Measurements from ENCODE around the gene SLC6A18.
"Not testable (repeated sequence)": the region's sequence is repeated elsewhere in the genome, so short reads cannot be mapped to it uniquely, and the experiment has no call there.

The SLC6A18 gene

DNA sequence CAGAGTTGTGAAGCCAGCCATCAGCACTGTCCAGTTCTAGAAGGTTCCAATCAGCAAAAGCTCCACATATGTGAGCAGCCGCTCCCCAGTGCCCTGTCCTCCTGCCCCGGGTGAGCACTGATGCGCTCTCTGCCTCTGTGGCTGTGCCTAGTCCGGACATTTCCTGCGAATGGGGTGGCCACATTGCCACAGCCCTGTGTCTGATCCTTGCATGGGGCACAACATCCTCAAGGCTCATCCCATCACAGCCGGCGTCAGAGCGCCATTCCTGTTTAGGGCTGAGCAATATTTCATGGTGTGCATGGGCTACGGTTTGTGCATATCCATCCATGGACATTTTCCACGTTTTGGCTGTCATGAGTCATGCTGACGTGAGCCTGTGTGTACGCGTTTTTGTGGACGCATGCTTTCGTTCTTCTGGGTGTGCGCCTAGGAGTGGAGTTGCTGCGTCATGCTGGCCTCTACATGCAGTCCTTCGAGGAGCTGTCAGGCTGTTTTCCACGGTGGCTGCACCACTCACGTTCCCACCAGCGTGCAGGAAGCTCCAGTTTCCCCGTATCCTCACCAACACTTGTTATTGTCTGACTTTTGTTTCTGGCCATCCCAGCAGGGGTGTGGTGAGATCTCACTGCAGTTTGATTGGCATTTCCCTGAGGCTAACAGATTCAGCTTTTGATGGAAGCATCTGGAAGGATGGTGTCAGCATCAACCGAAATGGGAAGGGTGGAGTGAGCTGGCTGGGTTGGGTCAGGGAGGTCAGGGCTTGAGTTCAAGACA, 9.7 kb upstream of the SLC6A18 start:
- no peak for DNase-seq (ENCODE audit: low read depth in 1 of 2, low spot score in 1 of 2)

DNA sequence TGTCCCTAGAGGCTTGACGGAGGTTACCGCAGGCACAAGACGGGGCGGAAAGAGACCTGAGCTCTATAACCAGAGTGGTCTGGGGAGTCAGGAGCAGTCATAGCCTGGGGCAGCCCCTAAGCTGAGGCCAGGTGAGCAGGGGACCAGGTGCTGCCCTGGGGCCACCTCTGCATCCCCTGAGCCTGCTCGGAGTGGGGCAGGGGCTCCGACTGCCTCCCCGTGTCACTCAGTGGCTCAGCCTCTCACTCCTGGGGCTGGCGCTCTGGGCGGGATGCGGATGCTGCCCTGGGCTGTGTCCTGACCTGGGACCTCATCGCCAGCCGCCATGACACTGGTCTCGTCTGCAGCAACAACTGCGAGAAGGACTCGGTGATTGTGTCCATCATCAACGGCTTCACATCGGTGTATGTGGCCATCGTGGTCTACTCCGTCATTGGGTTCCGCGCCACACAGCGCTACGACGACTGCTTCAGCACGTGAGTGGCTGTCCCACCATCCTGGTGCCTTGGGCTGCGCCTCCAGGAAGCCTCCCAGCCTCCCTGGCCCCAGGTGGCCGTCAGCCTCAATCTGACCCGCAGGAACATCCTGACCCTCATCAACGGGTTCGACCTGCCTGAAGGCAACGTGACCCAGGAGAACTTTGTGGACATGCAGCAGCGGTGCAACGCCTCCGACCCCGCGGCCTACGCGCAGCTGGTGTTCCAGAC, 8.8 kb upstream of the SLC6A18 start:
- no peak for DNase-seq (ENCODE audit: low read depth in 1 of 2, low spot score in 1 of 2)

DNA sequence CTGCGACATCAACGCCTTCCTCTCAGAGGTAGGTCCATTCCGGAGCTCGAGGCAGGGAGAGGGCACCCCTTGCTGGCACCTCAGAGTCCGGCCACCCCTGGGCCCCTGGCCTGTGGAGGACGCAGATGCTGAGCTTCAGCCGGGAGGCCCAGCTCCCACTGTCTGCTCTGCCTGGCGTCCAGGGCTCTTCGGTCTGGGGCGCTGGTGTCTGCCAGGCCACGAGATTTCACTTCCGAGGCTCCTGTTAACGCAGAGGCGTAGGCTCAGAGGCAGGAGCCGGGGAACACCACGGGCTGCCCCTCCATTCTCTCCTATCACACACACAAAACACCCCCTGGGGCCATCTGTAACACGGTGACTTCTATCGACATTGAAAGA, 8.3 kb upstream of the SLC6A18 start:
- DNase-seq (ENCODE audit: low read depth in 1 of 2, low spot score in 1 of 2), result no peak

DNA sequence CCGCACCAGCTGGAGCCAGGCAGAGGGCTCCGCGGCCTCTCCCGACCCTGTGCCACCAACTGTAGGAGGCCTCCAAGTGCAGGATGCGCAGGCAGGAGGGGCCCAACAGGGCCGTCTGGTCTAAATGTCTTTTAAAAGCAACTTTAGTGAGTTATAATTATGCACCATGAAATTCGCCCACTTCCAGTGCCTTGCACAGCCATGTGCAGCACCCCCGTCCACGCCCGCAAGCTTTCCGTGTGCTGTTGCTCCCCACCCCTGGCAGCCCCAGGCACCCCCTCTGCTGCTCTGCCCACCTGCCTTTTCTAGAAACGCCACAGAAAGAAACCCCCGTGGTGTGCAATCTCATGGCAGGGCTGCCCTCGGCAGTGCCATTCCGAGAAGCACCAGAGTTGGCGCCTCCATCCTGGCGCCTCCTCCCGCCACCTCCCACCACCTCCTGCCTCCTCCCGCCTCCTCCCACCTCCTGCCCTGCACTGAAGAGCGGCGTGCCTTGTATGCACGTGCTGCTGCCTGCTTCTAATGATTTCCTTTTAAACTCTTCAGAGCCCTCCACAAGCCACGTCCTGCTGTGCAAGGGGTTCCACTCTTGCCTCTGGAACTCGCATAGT, 7.5 kb upstream of the SLC6A18 start:
- no peak for DNase-seq (ENCODE audit: low read depth in 1 of 2, low spot score in 1 of 2)

DNA sequence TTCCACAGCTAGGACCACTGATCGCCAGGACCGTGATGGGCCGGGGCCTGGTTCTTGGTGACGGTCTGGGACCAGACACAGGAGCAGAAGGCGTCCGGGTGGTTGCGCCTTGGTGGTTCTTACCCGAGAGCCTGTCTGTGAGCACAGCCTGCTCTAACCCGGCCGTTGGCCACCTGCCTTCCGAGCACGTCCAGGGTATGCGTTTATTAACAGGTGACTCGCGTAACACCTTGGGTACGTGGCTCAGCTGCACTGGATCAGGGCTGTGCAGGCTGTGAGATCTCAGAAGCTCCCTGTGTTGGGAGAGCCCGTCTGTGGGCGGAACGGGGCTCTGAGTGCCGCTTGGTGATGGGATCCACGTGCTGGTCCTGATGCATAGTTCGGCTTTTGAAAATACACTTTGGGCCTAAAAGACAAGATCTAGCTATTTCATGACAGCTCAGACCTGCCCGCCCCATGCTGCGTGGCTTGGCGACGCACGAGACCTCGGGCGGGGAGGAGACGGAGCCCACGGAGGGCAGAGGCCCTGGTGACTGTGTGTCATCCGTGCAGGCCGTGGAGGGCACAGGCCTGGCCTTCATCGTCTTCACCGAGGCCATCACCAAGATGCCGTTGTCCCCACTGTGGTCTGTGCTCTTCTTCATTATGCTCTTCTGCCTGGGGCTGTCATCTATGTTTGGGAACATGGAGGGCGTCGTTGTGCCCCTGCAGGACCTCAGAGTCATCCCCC, 6.7 kb upstream of the SLC6A18 start:
- DNase-seq (ENCODE audit: low read depth in 1 of 2, low spot score in 1 of 2), result no peak

DNA sequence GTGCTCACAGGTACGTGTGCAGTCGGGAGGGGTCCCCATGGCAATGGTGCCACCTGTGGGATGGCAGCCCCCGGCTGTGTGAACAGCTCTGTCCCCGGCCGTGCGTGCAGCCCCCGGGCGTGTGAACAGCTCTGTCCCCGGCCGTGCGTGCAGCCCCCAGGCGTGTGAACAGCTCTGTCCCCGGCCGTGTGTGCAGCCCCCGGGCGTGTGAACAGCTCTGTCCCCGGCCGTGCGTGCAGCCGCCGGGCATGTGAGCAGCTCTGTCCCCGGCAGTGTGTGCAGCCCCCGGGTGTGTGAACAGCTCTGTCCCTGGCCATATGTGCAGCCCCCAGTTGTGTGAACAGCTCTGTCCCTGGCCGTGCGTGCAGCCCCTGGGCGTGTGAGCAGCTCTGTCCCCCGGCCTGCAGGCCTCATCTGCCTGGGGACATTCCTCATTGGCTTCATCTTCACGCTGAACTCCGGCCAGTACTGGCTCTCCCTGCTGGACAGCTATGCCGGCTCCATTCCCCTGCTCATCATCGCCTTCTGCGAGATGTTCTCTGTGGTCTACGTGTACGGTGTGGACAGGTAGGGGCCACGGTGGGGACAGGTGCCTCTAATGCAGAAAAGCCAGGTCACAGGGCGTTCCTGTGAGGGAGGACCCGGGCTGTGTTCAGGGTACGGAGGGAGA, 5.9 kb upstream of the SLC6A18 start:
- no peak for DNase-seq (ENCODE audit: low read depth in 1 of 2, low spot score in 1 of 2)

DNA sequence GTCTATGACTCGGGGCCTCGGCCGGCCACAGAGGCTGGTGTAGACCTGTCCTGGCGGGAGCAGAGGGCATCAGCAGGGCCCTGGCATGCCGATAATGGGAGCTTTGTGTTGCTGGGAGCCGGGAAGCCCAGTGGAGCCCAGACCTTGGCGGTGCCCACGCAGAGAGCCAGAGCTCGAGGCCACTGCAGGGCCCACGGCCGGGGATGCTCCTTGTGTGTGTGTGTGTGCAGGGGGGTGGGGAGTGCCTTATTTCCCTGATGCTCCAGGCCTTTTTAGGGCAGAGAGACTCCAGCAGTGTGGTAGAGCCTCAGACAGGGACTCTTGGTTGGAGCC, 5.4 kb upstream of the SLC6A18 start:
- no peak for DNase-seq (ENCODE audit: low read depth in 1 of 2, low spot score in 1 of 2)

DNA sequence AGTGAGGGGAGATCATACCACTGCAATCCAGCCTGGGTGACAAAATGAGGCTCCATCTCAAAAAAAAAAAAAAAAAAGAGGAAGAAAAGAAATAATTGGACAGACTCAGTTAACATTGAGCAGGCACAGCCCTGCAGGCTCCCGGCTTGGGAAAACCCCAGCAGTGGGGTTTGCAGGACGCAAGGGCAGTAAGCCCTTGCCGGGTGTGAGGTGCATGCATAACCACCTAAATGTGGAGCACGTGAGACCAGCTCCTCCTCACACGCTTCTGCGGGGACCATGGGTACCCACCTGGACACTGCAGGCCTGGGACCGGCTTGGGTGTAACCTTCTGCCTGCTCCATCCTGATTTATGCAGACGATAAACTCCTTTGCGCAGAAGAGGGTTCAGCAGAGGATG, 4.8 kb upstream of the SLC6A18 start:
- DNase-seq (ENCODE audit: low read depth in 1 of 2, low spot score in 1 of 2), result no peak

DNA sequence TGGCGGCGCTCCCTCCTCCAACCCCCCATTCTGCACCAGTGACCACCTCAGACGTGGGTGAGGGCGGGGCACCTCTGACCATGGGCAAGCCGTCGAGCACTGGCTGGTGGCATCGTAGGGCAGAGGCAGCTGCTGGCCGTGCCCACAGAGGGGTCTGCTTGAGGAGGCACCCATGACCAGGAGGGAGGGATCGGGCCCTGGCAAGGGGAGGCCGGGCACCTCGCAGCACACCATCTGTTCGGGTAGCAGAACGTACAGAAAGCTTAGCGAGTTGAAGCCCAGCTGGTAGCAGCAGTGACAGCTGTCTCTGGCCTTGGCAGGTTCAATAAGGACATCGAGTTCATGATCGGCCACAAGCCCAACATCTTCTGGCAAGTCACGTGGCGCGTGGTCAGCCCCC, 4.3 kb upstream of the SLC6A18 start:
- DNase-seq (ENCODE audit: low read depth in 1 of 2, low spot score in 1 of 2), result no peak

DNA sequence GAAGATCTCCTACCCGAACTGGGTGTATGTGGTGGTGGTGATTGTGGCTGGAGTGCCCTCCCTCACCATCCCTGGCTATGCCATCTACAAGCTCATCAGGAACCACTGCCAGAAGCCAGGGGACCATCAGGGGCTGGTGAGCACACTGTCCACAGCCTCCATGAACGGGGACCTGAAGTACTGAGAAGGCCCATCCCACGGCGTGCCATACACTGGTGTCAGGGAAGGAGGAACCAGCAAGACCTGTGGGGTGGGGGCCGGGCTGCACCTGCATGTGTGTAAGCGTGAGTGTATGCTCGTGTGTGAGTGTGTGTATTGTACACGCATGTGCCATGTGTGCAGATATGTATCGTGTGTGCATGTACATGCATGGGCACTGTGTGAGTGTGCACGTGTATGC, 3.5 kb upstream of the SLC6A18 start:
- DNase-seq (ENCODE audit: low read depth in 1 of 2, low spot score in 1 of 2), result no peak

DNA sequence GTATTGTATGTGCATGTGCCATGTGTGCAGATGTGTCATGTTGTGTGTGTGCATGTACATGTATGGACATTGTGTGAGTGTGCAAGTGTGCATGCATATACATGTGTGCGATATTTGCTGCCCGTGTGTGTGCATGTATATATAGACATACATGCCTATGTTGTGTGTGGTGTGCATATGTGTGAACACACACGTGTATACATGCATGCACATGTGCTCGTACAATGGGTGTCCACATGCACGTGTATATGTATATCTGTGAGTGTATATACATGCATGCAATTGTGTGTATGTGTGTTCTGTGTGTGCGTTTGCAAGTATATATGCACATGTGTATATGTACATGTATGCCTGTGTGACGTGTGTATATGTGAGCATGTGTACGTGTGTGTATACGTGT, 3.0 kb upstream of the SLC6A18 start:
- DNase-seq (ENCODE audit: low read depth in 1 of 2, low spot score in 1 of 2), result no peak

DNA sequence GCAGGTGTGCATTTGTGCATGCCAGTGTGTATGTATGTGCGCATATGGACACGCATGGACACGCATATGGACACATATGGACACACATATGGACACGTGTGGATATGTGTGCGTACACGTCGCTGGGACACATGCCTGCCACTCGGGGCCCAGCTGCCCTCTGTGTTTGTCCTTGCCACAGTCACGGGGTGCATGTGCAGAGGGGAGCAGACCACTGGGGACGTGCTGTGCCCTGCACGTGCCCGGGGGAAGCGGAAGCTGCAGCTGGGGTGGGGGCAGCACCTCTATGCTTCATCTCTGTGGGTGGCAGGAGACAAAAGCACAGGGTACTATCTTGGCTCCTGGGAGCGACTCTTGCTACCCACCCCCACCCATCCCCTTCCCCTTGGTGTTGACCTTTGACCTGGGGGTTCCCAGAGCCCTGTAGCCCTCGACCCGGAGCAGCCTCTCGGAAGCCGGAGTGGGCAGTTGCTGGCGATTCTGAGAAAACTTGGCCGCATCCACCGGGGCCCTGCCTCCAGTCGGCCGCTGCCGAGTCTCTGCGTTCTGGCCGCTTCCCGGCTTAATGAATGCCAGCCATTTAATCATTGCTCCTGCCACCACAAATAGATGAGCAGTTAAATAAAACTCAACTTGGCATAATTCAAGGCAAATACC, 2.4 kb upstream of the SLC6A18 start:
- DNase-seq (ENCODE audit: low read depth in 1 of 2, low spot score in 1 of 2), result no peak

DNA sequence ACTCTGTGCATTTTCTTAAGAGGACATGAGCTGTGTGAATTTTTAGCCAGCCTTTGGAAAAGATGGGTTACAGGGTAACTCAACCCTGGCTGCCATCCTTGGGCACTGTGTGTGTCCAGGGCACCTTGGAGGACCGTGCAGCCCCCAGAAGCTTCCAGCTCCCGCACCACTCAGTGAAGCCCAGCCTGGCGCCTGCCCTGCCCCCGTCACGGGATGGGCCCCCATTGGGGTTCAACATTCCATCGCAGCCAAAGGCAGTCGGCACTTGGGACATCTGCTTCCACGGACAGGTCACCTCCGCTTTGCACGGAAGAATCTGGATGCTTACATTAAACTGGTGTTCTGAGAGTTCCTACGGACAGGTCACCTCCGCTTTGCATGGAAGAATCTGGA, 1.9 kb upstream of the SLC6A18 start:
- no peak for DNase-seq (ENCODE audit: low read depth in 1 of 2, low spot score in 1 of 2)

DNA sequence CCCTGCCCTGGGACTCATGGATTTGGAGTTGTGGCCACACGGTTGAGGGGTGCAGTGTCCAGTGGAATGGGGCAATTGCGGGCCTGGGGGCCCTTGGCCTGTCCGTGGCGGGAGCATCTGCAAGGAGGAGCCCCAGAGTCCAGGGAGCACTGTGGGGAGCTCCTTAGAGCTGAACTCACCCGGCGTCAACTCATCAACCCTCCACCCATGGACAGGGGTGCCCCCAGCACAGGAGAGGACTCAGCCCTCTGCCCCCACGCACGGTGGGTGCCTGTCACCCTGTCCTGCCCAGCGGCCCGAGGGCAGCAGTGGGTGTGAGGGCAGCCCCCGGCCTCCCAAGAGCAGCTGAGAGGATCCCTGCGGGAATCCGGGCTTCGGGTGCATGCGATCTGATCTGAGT, 550 bp upstream of the SLC6A18 start:
- DNase-seq (ENCODE audit: low read depth in 1 of 2, low spot score in 1 of 2), result no peak

DNA sequence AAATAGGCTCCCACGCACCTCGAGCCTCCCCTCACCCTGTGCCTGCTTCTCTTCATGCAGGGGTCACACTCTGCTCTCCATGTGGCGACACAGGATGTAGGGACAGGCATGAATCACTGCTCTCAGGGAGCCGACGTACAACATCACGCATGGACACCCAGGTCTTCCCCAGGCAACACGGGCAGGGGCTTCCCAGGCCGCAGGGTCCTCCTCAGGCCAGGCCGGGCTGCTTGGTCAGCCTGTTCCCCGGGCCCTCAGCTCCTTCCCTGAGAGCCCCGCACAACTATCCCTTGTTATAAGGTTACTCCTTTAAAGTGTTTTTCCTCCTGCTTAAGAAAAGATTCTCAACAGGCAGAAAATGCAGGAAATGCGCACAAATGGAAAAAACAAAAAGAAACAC, 1.1 kb downstream of the SLC6A18 start:
- no peak for DNase-seq (ENCODE audit: low read depth in 1 of 2, low spot score in 1 of 2)

DNA sequence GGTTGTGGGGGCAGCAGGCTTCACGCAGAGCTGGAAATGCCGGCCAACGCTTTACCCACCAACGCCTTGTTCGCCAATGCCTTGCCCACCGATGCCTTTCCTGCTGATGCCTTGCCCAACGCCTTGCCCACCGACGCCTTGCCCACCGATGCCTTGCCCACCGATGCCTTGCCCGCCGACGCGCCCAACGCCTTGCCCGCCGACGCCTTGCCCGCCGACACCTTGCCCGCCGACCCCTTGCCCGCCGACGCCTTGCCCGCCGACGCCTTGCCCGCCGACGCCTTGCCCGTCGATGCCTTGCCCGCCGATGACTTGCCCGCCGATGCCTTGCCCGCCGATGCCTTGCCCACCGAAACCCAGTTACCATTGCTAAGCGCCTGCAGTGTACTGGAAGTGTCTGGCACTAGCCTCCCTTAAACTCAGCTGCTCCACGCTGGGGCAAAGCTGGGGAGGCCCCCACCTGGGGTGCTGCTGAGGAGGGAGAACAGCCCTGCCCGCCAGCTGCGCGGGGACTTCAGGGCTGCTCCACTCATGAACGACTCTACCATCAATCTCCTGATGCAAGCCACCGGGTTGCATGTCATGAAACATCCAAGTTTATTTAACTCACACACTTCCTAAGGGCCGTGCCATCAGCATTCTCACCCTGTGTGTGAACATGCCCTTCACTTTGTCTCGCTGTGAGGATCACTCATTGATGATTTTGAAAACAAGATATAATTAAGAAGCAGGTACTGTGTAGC, 1.8 kb downstream of the SLC6A18 start:
- DNase-seq (ENCODE audit: low read depth in 1 of 2, low spot score in 1 of 2), result no peak

DNA sequence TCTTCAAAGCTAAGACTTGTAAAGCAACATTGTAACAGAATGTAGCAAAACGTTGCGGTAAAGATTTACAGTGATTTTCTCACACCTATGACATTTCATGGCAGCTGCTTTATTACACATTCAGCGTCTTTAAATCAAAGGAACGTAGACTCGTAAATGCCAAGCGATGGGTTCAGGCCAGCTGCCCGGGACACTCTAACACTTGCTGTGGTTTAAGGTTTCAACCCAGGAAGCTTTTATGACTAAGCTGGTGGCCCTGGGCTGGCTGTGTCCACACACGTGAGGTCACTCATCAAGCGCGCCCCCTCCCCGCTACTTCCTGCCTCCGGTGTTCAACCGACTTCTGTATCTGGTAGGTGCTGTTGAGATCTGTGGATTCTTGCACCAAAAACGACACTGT, 2.5 kb downstream of the SLC6A18 start:
- DNase-seq (ENCODE audit: low read depth in 1 of 2, low spot score in 1 of 2), result no peak

DNA sequence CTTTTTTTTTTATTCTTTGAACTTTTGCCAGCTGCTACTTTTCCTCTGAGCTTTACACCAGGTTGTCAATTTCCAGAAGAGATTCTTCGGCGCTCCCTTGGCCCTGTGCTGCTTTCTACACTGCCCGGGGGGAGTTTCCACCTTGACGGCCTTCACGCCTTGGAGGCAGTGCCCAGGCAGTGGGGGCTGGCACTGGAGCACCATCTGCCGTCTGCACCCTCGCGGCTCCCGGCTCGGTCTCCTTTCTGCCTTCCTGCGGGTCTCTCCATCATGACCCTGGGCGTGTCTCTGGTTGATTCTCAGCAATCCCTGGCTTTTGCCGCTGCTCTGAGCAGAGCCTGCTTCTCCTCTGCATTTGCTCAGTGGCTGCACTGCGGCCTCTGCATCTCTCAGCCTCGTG, 2.9 kb downstream of the SLC6A18 start:
- DNase-seq (ENCODE audit: low read depth in 1 of 2, low spot score in 1 of 2), result no peak

DNA sequence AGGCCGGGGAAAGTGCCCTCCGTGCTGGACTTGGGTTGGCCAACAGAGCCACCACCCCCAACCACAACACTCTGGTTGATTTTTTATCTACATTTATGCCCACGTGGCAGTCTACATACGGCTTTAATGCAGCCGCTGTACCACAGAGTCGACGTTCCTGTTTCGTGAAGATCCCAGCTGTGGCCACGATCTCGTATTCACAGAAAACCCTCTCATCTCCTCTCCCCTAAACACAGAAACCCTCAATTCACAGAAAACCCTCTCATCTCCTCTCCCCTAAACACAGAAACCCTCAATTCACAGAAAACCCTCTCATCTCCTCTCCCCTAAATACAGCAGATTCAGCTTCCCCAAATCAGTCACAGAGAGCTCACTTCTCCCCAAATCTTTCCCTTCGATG, 3.8 kb downstream of the SLC6A18 start:
- DNase-seq (ENCODE audit: low read depth in 1 of 2, low spot score in 1 of 2), result not testable (repeated sequence)

DNA sequence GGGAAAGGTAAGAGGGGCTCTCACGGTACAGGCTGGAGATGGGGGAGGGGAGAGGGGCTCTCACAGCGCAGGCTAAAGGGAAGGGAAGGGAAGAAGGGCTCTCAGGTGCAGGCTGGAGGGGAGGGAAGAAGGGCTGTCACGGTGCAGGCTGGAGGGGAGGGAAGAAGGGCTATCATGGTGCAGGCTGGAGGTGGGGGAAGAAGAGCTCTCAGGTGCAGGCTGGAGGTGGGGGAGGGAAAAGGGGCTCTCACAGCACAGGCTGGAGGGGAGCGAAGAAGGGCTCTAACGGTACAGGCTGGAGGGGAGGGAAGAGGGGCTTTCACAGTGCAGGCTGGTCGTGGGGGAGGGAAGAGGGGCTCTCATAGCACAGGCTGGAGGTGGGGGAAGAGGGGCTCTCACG, 4.6 kb downstream of the SLC6A18 start:
- DNase-seq (ENCODE audit: low read depth in 1 of 2, low spot score in 1 of 2), result no peak
